NT2/D1 (cell line): Measurements from ENCODE around the gene ADGRB3.

Experiments
- YY1 ChIP-seq: IDR thresholded peaks from 2 replicates; pipeline ENCODE4 v1.6.1; 2011; ENCODE audit not compliant: insufficient read length, insufficient read depth
- ZNF274 ChIP-seq: IDR thresholded peaks from 2 replicates; pipeline ENCODE4 v1.6.1; 2011; ENCODE audit warnings: mild to moderate bottlenecking, low read depth, low read length

- TF ChIP-seq YY1 (no peak), ZNF274 (no peak)
Observed at GRCh38 chr6:68757821-68758220, 122.7 kb downstream of the ADGRB3 start.
